Panc1 (cell line): ENCODE results near the gene RIF1. TPM values are rescaled to one million over a fixed set of nuclear protein-coding genes. Genes with fewer than 3 reads are reported as not detected.

Experiments
- ATAC-seq: fragments of 200-7000 bp; cut with Tn5 transposase; 2 replicates; pipeline ENCODE4 v1.9.1; 2020; ENCODE audit warnings: mild to moderate bottlenecking, moderate library complexity
- Bru-seq: library from RNA; stranded (reverse); fragments of 400-500 nt; gene quantifications from one replicate; lab custom pipeline; 2021; lab: Mats Ljungman, UMichigan
- BruChase-seq, 2 experiments: library from RNA; stranded (reverse); fragments of 400-500 nt; gene quantifications; one replicate each; lab custom pipeline; 2021; lab: Mats Ljungman, UMichigan
- BruUV-seq: library from RNA; stranded (reverse); fragments of 400-500 nt; replicated peaks from 2 replicates; lab custom pipeline; 2021; lab: Mats Ljungman, UMichigan
- CTCF ChIA-PET: fragments of 300-600 bp; sonication (Branson Sonifier 250); formaldehyde crosslinking; loops from one replicate; lab custom pipeline; 2022; ENCODE audit warnings: antibody characterized with exemption; lab: Charles Lee
- POLR2A ChIA-PET: fragments of 300-600 bp; sonication (Branson Sonifier 250); formaldehyde crosslinking; loops from one replicate; lab custom pipeline; 2022; ENCODE audit warnings: antibody characterized with exemption; lab: Charles Lee
- DNase-seq: peaks from one replicate; pipeline ENCODE4 v3.0.0-alpha.2; 2010; ENCODE audit warnings: low read depth, low spot score
- H3K27ac ChIP-seq: 2 replicates; pipeline ENCODE4 v1.5.1; 2011; ENCODE audit warnings: mild to moderate bottlenecking, low read length, inconsistent platforms
- H3K27me3 ChIP-seq: fragments of 200-500 bp; sonication (Bioruptor generic); 2 replicates; pipeline ENCODE4 v1.6.0; 2014; ENCODE audit warnings: low read length, inconsistent platforms; ENCODE audit not compliant: control insufficient read depth, insufficient read depth
- H3K36me3 ChIP-seq: fragments of 200-500 bp; sonication (Bioruptor generic); 2 replicates; pipeline ENCODE4 v1.5.1; 2014; ENCODE audit warnings: inconsistent platforms, mild to moderate bottlenecking, low read length, moderate library complexity; ENCODE audit not compliant: control insufficient read depth, insufficient read depth
- H3K4me1 ChIP-seq: 2 replicates; pipeline ENCODE4 v1.5.1; 2011; ENCODE audit warnings: inconsistent platforms, mild to moderate bottlenecking, low read length, moderate library complexity; ENCODE audit not compliant: control insufficient read depth, insufficient read depth
- H3K4me3 ChIP-seq, 2 experiments: 2 replicates each; pipeline ENCODE4 v1.5.1; 2011 to 2012; ENCODE audit warnings: low read depth in 2 of 2, low read length in 2 of 2, mild to moderate bottlenecking in 2 of 2, inconsistent platforms in 1 of 2, moderate library complexity in 1 of 2
- H3K9me3 ChIP-seq: fragments of 200-500 bp; sonication (Bioruptor generic); 2 replicates; pipeline ENCODE4 v1.5.1; 2014; ENCODE audit warnings: low read depth, mild to moderate bottlenecking, inconsistent platforms, low read length, moderate library complexity; ENCODE audit not compliant: control insufficient read depth, insufficient read depth
- POLR2AphosphoS5 ChIP-seq: IDR thresholded peaks from 2 replicates; pipeline ENCODE4 v1.6.1; 2012; ENCODE audit warnings: mild to moderate bottlenecking, low read depth, low read length, moderate library complexity
- REST ChIP-seq, 2 experiments: IDR thresholded peaks; 2 replicates each; pipeline ENCODE4 v1.6.1; 2011 to 2012; ENCODE audit warnings: low read depth in 2 of 2, control low read depth in 1 of 2, low read length in 1 of 2, mild to moderate bottlenecking in 1 of 2, moderate library complexity in 1 of 2; ENCODE audit not compliant: insufficient read depth in 1 of 2
- SIN3A ChIP-seq: IDR thresholded peaks from 2 replicates; pipeline ENCODE4 v1.6.1; 2012; ENCODE audit warnings: low read depth, mild to moderate bottlenecking, low read length, moderate library complexity, borderline replicate concordance; ENCODE audit not compliant: insufficient read depth
- TCF7L2 ChIP-seq: IDR thresholded peaks from 2 replicates; pipeline ENCODE4 v1.6.1; 2011; ENCODE audit warnings: mild to moderate bottlenecking, low read depth, low read length, inconsistent platforms
- in situ Hi-C: cut with HindIII; loops from 2 replicates; pipeline ENCODE4 v1.10.0; 2016; ENCODE audit warnings: low sequenced_read_pairs, low pct_unique_long_range_greater_than_20kb
- intact Hi-C: fragments of 100-400 bp; cut with micrococcal nuclease; formaldehyde crosslinking; loops from one replicate; pipeline ENCODE4 v1.10.0; 2022; ENCODE audit not compliant: unreplicated experiment
- long read RNA-seq: library from polyadenylated mRNA; unstranded; transcript quantifications from one replicate; pipeline ENCODE4 v2.0.0, GENCODE V29; 2021; ENCODE audit not compliant: unreplicated experiment
- polyA plus RNA-seq: library from polyadenylated mRNA; unstranded; fragments of >200 nt; gene quantifications from one replicate; pipeline ENCODE4 v1.2.1, GENCODE V29; 2012; ENCODE audit warnings: missing spikeins; ENCODE audit not compliant: insufficient read length
- total RNA-seq: library from RNA; stranded (reverse); gene quantifications from one replicate; pipeline ENCODE4 v1.2.1, GENCODE V29; 2021; ENCODE audit not compliant: unreplicated experiment
- TF ChIP-seq, protein P1 (sequence below): fragments of 450-650 bp; IDR thresholded peaks from 2 replicates; pipeline ENCODE4 v1.5.1; 2017; ENCODE audit warnings: mild to moderate bottlenecking

The RIF1 gene
- total RNA-seq (57.7 TPM), Bru-seq, nascent RNA (percentile 96 among the genes with signal in this experiment), BruChase-seq, experiment 1, labeled RNA remaining after a 2-hour chase (percentile 97 among the genes with signal in this experiment), BruChase-seq, experiment 2, labeled RNA remaining after a 6-hour chase (percentile 97 among the genes with signal in this experiment)
- polyA plus RNA-seq: 8.4 TPM
- long read RNA-seq, partial matches to known transcripts: 34 of 53 reads
- long read RNA-seq, other reads (novel, unspliced or antisense): 19 of 53 reads

DNA sequence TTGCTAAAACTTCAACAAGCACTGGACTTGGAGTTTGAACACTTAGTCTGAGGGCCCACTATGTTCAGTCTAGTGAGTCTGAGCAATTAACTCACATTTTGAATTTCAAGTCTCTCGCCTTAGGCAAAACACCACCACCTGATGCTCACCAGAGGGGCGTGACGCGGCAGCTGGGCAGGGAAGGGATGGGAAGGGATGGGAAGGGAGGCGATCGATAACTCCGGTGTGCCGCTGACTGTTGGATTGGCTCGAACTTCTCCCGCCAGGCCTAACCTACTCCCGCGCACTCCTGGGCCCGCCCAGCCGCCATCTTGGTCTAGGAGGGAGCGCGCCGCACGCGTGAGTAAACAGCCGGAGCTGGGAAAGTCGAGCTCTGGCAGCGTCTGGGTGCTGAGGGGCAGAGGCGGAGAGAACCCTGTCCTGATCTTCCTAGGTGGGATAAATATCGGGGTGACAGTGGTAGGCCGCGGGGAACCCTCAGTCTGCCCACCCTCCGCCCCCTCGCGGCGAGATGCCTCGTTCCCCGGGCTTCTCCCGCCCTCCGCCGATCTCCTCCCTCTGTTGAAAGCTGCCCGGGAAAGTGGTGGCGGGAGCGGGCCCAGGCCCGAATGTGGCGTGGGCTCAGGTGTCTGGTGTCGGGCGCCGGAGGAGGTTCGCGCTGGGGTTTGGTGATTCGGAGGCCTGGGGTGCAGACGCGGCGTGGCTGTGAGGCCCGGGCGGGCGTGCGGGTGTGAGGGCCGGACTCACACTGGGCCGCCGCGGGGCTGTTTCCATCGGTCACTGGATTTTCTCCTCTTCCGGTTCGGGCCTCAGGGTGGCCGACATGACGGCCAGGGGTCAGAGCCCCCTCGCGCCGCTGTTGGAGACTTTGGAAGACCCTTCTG is at the start of gene RIF1:
Gene RIF1 (plus strand): TSS at position 302 of the 884 bp plus-strand sequence. CDS start 522 bp downstream, at position 824.
- intact Hi-C loops (loop anchor here (10.0 kb wide), 1 partner anchor 115 kb away; no protein-coding TSS in a partner anchor), in situ Hi-C loops (no loop called here)
- peak; percentile 99 for ATAC-seq
- ChIA-PET CTCF (interaction anchor here (0.7 to 1.1 kb wide), 2 partner anchors 143 to 568 kb away, joined by 4 to 7 read pairs; no protein-coding TSS in a partner anchor), POLR2A (no interaction called here)
- peak; percentile 91 for TF ChIP-seq POLR2AphosphoS5
- TF ChIP-seq, protein P1, sequence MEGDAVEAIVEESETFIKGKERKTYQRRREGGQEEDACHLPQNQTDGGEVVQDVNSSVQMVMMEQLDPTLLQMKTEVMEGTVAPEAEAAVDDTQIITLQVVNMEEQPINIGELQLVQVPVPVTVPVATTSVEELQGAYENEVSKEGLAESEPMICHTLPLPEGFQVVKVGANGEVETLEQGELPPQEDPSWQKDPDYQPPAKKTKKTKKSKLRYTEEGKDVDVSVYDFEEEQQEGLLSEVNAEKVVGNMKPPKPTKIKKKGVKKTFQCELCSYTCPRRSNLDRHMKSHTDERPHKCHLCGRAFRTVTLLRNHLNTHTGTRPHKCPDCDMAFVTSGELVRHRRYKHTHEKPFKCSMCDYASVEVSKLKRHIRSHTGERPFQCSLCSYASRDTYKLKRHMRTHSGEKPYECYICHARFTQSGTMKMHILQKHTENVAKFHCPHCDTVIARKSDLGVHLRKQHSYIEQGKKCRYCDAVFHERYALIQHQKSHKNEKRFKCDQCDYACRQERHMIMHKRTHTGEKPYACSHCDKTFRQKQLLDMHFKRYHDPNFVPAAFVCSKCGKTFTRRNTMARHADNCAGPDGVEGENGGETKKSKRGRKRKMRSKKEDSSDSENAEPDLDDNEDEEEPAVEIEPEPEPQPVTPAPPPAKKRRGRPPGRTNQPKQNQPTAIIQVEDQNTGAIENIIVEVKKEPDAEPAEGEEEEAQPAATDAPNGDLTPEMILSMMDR: peak; percentile 76
- 0 out of 4 replicates have a peak, but pooled peaks of 1 of the 2 experiments have one; percentile 50 for TF ChIP-seq REST (IDR thresholded peaks at IDR 0.05; ENCODE audit: insufficient read depth in 1 of 2, low read depth in 2 of 2, low read length in 1 of 2)
- TF ChIP-seq SIN3A: peak; percentile 77; the same call in 1 of the 2 replicates
- TF ChIP-seq TCF7L2: peak; percentile 32; the same call in 1 of the 2 replicates
- H3K9me3 ChIP-seq: no peaks in the 10 kb centered on the region
- DNase-seq: peak; percentile 85
- H3K4me1 ChIP-seq: peaks cover 7% of the 10 kb centered on the region
- peak within 1 kb of the TSS; percentile 91 to 92 for H3K4me3 ChIP-seq
- no TSS peak for BruUV-seq
- H3K36me3 ChIP-seq: peaks cover 28% of the 10 kb centered on the region
- no peaks in the 10 kb centered on the region for H3K27me3 ChIP-seq
- peak within 1 kb of the TSS; percentile 93 for H3K27ac ChIP-seq

DNA sequence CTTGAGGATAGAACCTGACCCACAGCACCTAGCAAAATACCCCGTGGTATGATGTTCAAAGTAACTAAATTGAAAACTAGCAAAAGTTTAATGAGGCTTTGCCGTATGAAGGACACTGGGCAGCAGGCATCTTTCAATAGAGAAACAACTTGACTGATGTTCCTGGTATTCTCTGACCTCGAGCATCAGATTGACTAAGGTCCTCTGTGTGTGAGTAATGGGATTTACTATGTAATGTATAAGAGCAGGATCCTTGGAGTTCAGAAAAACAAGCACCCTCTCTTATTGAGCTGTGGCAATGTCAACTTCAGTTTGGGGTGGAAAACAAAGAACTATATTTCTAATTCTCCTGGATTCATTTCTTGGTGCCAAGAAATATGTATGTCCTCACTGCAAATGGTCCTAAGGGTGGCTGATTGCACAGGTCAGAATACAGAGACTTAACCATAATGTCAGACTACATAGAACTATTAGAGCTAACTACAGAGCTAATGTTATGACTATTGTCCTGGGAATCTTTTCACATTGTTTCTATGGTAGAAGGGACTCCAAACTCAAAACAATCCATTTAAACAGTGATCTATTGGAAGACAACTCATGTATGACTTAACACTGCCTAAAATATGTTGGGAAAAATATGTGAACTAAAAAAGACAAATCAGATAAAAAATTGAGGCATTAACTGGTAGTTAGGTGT is 47.9 kb upstream of the RIF1 start:
- in situ Hi-C loops (no loop called here), intact Hi-C loops (no loop called here)
- Histone ChIP-seq H3K4me1 (no peaks in the 10 kb centered on the region), H3K27ac (no peak overlapping the region), H3K4me3 (no peak overlapping the region), H3K36me3 (no peaks in the 10 kb centered on the region), H3K9me3 (no peaks in the 10 kb centered on the region), H3K27me3 (no peaks in the 10 kb centered on the region)
- TF ChIP-seq POLR2AphosphoS5 (no peak), SIN3A (no peak), TCF7L2 (no peak), REST (IDR thresholded peaks at IDR 0.05; ENCODE audit: insufficient read depth in 1 of 2, low read depth in 2 of 2, low read length in 1 of 2) (no peak)
- TF ChIP-seq, protein P1: no peak
- POLR2A ChIA-PET: no interaction called here
- CTCF ChIA-PET: no interaction called here
- no peak for ATAC-seq
- BruUV-seq: no TSS peak
- DNase-seq: no peak
